Kidney epithelial cell (primary cell): ENCODE results near the gene MX1. TPM values are rescaled to one million over a fixed set of nuclear protein-coding genes. Genes with fewer than 3 reads are reported as not detected.

Source experiments
- DNase-seq: peaks from one replicate; pipeline ENCODE4 v3.0.0-alpha.2; 2010; ENCODE audit warnings: low read depth
- H3K27me3 ChIP-seq: 2 replicates; pipeline ENCODE4 v1.6.0; 2011; ENCODE audit warnings: low read length; ENCODE audit not compliant: control insufficient read depth, insufficient read depth
- H3K36me3 ChIP-seq: 2 replicates; pipeline ENCODE4 v1.5.1; 2011; ENCODE audit warnings: low read length; ENCODE audit not compliant: control insufficient read depth, insufficient read depth
- H3K4me3 ChIP-seq: 2 replicates; pipeline ENCODE4 v1.5.1; 2011; ENCODE audit warnings: low read depth, mild to moderate bottlenecking, control low read depth, low read length
- total RNA-seq: library from RNA; depleted of rRNA; stranded (reverse); fragments of >200 nt; gene quantifications from 2 replicates; pipeline ENCODE4 v1.2.3, GENCODE V29; 2015
- TF ChIP-seq, protein P1 (sequence below): IDR thresholded peaks from 2 replicates; pipeline ENCODE4 v1.5.1; 2011; ENCODE audit warnings: mild to moderate bottlenecking, moderate library complexity, low read length, control low read depth, inconsistent platforms; ENCODE audit not compliant: insufficient read depth, poor library complexity, severe bottlenecking

Gene MX1
- total RNA-seq, 1 donor from 2014 or later: 48.7 TPM

DNA sequence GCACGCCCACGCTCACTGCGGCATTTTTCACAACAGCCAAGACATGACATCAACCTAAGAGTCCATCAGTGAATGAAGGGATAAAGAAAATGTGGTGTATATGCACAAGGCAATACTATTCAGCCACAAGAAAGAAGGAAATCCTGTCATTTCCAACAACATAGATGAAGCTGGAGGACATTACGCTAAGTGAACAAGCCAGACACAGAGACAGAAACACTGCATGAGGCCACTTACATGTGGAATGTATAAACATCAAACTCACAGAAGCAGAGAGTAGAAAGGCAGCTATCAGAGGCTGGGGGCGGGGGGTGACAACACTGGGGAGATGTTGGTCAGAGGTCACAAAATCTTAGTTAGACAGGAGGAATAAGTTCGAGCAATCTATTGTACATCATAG lies 61.0 kb downstream of the MX1 start:
- Histone ChIP-seq H3K4me3 (no peak overlapping the region), H3K36me3 (no peaks in the 10 kb centered on the region), H3K27me3 (no peaks in the 10 kb centered on the region)
- no peak for DNase-seq
- TF ChIP-seq, protein P1, sequence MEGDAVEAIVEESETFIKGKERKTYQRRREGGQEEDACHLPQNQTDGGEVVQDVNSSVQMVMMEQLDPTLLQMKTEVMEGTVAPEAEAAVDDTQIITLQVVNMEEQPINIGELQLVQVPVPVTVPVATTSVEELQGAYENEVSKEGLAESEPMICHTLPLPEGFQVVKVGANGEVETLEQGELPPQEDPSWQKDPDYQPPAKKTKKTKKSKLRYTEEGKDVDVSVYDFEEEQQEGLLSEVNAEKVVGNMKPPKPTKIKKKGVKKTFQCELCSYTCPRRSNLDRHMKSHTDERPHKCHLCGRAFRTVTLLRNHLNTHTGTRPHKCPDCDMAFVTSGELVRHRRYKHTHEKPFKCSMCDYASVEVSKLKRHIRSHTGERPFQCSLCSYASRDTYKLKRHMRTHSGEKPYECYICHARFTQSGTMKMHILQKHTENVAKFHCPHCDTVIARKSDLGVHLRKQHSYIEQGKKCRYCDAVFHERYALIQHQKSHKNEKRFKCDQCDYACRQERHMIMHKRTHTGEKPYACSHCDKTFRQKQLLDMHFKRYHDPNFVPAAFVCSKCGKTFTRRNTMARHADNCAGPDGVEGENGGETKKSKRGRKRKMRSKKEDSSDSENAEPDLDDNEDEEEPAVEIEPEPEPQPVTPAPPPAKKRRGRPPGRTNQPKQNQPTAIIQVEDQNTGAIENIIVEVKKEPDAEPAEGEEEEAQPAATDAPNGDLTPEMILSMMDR: no peak

DNA sequence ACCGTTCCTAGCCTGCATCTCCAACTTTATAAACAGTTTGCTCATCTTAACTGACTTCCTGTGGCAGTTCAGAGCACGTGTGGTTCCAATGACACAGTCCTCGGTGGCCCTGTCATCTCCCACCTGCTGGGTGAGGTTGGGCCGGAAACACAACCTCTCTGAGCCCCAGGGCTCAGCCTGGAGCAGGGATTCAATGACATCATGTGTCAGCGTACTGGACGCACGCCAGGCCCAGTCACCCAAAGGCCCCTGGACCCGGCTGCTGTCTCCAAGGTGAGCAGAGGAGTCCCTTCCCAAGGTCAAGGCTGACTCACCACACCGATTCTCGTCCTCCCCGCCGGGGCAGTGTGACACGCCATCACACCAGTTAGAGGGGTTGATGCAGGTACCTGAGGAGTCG lies 62.0 kb downstream of the MX1 start:
- Histone ChIP-seq H3K4me3 (no peak overlapping the region), H3K27me3 (no peaks in the 10 kb centered on the region), H3K36me3 (no peaks in the 10 kb centered on the region)
- DNase-seq: no peak
- TF ChIP-seq, protein P1: no peak

DNA sequence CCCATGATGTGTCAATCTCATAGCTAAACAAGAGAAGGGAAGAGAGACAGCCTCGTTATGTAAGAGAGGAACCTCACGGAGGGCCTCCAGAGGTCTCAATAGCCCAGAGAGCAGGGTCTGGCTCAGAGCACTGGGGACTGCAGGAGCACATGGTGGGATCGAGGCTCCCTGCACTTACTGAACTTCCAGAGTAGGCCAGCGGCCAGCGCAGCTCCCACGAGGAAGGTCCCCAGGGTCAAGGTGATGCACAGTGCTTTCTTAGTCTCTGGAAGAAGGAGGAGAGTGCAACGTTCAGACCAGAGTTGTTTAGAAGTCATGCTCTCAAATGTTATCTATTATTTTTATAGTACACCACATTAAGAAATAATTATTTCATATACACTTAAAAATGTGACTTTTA lies 63.3 kb downstream of the MX1 start:
- H3K36me3 ChIP-seq: no peaks in the 10 kb centered on the region
- DNase-seq: no peak
- H3K4me3 ChIP-seq: no peak overlapping the region
- TF ChIP-seq, protein P1: no peak
- H3K27me3 ChIP-seq: no peaks in the 10 kb centered on the region

DNA sequence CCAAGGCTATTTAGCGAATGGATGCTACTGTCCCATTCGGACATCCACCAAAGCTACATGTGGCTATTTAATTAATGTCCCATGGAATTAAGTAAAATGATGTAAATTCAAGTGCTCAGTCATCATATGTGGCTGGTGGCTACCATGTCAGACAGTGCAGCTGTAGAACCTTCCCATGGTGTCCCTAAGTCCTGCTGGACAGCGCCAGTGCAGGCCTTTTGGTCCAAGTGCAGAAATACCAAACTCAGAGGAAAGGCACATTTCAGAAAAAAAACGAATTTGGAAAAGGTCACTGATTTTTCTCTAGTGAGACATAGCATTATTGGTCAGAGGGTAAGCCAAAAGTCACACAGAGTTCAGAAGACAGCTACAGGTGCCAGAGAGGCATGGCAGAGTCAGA lies 64.3 kb downstream of the MX1 start:
- no peaks in the 10 kb centered on the region for H3K27me3 ChIP-seq
- TF ChIP-seq, protein P1: no peak
- no peaks in the 10 kb centered on the region for H3K36me3 ChIP-seq
- no peak overlapping the region for H3K4me3 ChIP-seq
- DNase-seq: no peak

DNA sequence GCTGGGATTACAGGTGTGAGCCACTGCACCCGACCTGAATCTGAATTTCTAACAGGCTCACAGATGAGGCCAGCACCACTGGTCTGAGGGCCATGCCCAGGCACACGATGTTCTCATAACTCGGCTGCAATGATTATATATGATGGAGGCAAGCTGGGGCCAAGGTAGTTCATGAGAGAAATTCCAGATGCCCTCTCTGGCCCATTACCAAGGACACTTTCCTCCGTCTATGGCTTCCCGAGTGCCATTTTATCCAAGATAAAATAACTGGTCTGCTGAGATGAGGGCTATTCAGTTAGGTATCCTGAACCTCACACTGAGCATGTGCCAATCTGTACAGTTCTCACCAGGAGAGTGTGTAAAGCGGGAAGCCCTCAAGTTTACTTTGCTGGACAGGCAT lies 65.4 kb downstream of the MX1 start:
- TF ChIP-seq, protein P1: no peak
- Histone ChIP-seq H3K36me3 (no peaks in the 10 kb centered on the region), H3K27me3 (no peaks in the 10 kb centered on the region), H3K4me3 (no peak overlapping the region)
- DNase-seq: no peak

DNA sequence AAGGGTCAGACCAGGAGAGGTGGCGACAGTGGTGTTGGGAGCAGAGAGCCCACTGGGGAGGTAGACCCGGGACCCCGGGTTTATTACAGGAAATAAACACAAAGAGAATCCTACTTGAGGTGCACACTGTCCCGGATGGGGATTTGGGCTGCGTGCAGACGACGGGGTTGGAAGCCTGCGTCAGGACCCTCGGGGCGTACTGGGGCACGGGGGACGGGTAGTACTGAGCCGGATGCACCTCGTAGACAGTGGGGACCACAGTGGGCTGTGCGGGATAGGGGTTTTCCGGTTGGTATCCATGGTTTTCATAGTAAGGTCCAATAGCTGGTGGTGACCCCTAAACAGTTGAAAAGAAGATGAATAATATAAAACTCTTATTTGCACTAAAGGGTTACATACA lies 68.2 kb downstream of the MX1 start:
- TF ChIP-seq, protein P1: no peak
- H3K36me3 ChIP-seq: no peaks in the 10 kb centered on the region
- no peak for DNase-seq
- H3K27me3 ChIP-seq: peaks cover 2% of the 10 kb centered on the region
- no peak overlapping the region for H3K4me3 ChIP-seq
